Psoas muscle (tissue), 8 donors: ENCODE measurements around the gene PIEZO1. TPM values are rescaled to one million over a fixed set of nuclear protein-coding genes. Genes with fewer than 3 reads are reported as not detected.

ENCODE experiments used
- ATAC-seq, 4 donors: fragments of 200-7000 bp; cut with Tn5 transposase; one replicate each; pipeline ENCODE4 v1.9.1; 2020; ENCODE audit warnings: moderate library complexity in 3 of 4, mild to moderate bottlenecking in 2 of 4
- DNase-seq, 2 donors: peaks; one replicate each; pipeline ENCODE4 v3.0.0-alpha.2; 2020
- H3K27ac ChIP-seq: fragments of 200-600 bp; one replicate; pipeline ENCODE4 v1.8.0; 2022
- H3K27me3 ChIP-seq, 3 donors: fragments of 200-600 bp in 1 of 3; one replicate each; pipeline versions ENCODE4 v1.6.1 to v1.8.0; 2013 to 2022; ENCODE audit warnings: low read length in 2 of 3, mild to moderate bottlenecking in 2 of 3, moderate library complexity in 1 of 3; ENCODE audit not compliant: insufficient read depth in 3 of 3
- H3K36me3 ChIP-seq, 2 donors: fragments of 200-600 bp in 1 of 2; one replicate each; pipeline versions ENCODE4 v1.6.1 to v1.8.0; 2013 to 2022; ENCODE audit warnings: low read depth in 1 of 2, mild to moderate bottlenecking in 1 of 2, moderate library complexity in 1 of 2; ENCODE audit not compliant: insufficient read depth in 1 of 2
- H3K4me1 ChIP-seq: fragments of 200-600 bp; one replicate; pipeline ENCODE4 v1.8.0; 2022
- H3K4me3 ChIP-seq: fragments of 200-600 bp; one replicate; pipeline ENCODE4 v1.8.0; 2022; ENCODE audit warnings: mild to moderate bottlenecking
- H3K9me3 ChIP-seq: fragments of 200-600 bp; one replicate; pipeline ENCODE4 v1.8.0; 2022
- WGBS, 3 donors: extraction: QIAGEN DNeasy Blood & Tissue Kit; methylation state at CpG; one replicate each; pipeline versions ENCODE4 v1.1.6 to v1.1.7; 2013; 5-methylcytosine and 5-hydroxymethylcytosine counted together
- intact Hi-C, 2 donors: fragments of 100-400 bp; cut with DNase I; formaldehyde crosslinking; loops; one replicate each; pipeline versions ENCODE4 v1.11.0 to v1.14.2; 2022
- long read RNA-seq, 2 donors: library from polyadenylated mRNA; unstranded; transcript quantifications; one replicate each; pipeline ENCODE4 v2.0.0, GENCODE V29; 2021
- polyA plus RNA-seq, 3 donors: library from polyadenylated mRNA; stranded (reverse); fragments of 200-250 nt; gene quantifications; one replicate each; pipeline ENCODE4 v1.2.3, GENCODE V29; 2013
- total RNA-seq, 4 donors: library from RNA; stranded (reverse); fragmentation: NEBNext Ultra II Directional in 2 of 4; extraction: Animal tissue kit (Norgen Biotek cat#: 25700) in 2 of 4; gene quantifications; one replicate each; pipeline versions ENCODE4 v1.2.1 to v1.2.4, GENCODE V29; 2021 to 2023
- TF ChIP-seq, protein P1 (sequence below): fragments of 200-600 bp; IDR thresholded peaks from one replicate; pipeline ENCODE4 v1.8.0; 2022; ENCODE audit warnings: antibody characterized with exemption
- donor health status: healthy with polysubstance abuse.
- donor health status: DM: no; HTN: no; CAD: no; lungs with moderate emphysema.
- donor health status: Bipolar disorder and iron deficiency.
- donor health status: healthy.
- donor health status: DM: yes; HTN: yes; CAD: no.
- donor health status: DM: no; HTN: no; CAD: no.
- donor health status: DM: no; HTN: no; CAD: no.
- donor health status: DM: yes; HTN: yes; CAD: no.

The PIEZO1 gene, protein sequence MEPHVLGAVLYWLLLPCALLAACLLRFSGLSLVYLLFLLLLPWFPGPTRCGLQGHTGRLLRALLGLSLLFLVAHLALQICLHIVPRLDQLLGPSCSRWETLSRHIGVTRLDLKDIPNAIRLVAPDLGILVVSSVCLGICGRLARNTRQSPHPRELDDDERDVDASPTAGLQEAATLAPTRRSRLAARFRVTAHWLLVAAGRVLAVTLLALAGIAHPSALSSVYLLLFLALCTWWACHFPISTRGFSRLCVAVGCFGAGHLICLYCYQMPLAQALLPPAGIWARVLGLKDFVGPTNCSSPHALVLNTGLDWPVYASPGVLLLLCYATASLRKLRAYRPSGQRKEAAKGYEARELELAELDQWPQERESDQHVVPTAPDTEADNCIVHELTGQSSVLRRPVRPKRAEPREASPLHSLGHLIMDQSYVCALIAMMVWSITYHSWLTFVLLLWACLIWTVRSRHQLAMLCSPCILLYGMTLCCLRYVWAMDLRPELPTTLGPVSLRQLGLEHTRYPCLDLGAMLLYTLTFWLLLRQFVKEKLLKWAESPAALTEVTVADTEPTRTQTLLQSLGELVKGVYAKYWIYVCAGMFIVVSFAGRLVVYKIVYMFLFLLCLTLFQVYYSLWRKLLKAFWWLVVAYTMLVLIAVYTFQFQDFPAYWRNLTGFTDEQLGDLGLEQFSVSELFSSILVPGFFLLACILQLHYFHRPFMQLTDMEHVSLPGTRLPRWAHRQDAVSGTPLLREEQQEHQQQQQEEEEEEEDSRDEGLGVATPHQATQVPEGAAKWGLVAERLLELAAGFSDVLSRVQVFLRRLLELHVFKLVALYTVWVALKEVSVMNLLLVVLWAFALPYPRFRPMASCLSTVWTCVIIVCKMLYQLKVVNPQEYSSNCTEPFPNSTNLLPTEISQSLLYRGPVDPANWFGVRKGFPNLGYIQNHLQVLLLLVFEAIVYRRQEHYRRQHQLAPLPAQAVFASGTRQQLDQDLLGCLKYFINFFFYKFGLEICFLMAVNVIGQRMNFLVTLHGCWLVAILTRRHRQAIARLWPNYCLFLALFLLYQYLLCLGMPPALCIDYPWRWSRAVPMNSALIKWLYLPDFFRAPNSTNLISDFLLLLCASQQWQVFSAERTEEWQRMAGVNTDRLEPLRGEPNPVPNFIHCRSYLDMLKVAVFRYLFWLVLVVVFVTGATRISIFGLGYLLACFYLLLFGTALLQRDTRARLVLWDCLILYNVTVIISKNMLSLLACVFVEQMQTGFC (N-terminal part only)
- total RNA-seq (10 to 100 TPM in 2 of 4 donors, 1 to 10 TPM in 2; 8.8 to 12.6 (median 10.9) TPM), polyA plus RNA-seq (10 to 100 TPM in 2 of 3 donors, 1 to 10 TPM in 1; 7.2 to 26.8 (median 10.2) TPM)
- long read RNA-seq, donor 1, partial matches to known transcripts, result 5 of 6 reads
- long read RNA-seq, donor 1, other reads (novel, unspliced or antisense), result 1 of 6 reads
- long read RNA-seq, donor 2, partial matches to known transcripts, result 7 of 13 reads
- long read RNA-seq, donor 2, other reads (novel, unspliced or antisense), result 4 of 13 reads

DNA sequence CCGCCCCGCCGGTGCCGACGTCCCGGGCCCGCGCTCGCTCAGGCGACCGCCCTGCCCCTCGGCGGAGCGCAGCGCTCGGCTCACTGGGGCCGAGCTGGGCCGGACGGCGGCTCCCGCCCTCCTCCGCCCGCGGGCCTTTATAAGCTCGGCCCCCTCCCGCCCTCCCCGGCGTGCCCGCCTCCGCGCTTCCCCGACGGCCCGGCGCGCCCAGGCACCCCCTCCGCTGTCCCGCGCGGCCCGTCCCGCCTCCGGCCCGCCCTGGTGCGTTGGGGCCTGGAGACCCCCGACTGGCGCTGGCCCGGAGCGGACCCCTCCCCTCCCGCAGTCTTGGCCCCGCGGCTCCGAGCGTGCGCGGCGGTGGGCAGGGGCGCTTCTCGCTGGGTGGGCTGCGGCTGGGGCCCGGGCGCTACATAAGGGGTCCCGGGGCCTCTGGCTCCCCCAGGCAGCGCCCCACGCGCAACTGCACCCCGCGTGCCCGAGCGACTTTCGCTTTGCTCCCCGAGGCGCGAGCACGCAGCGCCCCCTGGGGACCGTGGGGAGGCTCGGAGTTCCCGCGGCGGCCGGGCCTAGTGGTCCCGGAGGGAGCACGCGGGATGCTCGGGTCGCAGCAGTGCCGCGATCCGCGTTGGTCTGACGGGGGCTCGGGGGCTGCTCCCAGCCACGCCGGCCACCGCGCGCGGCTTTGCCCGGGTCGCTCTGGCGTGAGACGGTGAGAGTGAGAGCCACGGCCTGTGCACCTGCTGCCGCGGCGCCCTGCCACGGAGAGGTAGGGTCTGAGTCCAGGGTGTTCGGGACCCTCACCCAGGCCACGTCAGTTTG is at the start of gene PIEZO1:
Gene PIEZO1 (minus strand): TSS at position 115 of the 819 bp plus-strand sequence. CDS start 256 bp downstream, outside the sequence.
- ATAC-seq (peak; percentile 55 to 67 (median 57)), DNase-seq (peak; percentile 81 to 83)
- H3K27me3 ChIP-seq, result peaks cover 0 to 40% (median 12%) of the 10 kb centered on the region in 3 donors
- 3 to 7% (median 5%) methylated on average over 35 to 110 of the region's 110 CpGs for WGBS, 3 donors
- H3K36me3 ChIP-seq, result no peaks in the 10 kb centered on the region
- intact Hi-C loops, result loop anchor here (2.0 to 5.0 kb wide), 2 partner anchors 43 to 49 kb away; no protein-coding TSS in a partner anchor
- TF ChIP-seq, protein P1, sequence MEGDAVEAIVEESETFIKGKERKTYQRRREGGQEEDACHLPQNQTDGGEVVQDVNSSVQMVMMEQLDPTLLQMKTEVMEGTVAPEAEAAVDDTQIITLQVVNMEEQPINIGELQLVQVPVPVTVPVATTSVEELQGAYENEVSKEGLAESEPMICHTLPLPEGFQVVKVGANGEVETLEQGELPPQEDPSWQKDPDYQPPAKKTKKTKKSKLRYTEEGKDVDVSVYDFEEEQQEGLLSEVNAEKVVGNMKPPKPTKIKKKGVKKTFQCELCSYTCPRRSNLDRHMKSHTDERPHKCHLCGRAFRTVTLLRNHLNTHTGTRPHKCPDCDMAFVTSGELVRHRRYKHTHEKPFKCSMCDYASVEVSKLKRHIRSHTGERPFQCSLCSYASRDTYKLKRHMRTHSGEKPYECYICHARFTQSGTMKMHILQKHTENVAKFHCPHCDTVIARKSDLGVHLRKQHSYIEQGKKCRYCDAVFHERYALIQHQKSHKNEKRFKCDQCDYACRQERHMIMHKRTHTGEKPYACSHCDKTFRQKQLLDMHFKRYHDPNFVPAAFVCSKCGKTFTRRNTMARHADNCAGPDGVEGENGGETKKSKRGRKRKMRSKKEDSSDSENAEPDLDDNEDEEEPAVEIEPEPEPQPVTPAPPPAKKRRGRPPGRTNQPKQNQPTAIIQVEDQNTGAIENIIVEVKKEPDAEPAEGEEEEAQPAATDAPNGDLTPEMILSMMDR, result peak; percentile 64
- peaks cover 7% of the 10 kb centered on the region for H3K4me1 ChIP-seq
- H3K4me3 ChIP-seq, result peak within 1 kb of the TSS; percentile 74
- no peaks in the 10 kb centered on the region for H3K9me3 ChIP-seq
- peak within 1 kb of the TSS; percentile 61 for H3K27ac ChIP-seq

DNA sequence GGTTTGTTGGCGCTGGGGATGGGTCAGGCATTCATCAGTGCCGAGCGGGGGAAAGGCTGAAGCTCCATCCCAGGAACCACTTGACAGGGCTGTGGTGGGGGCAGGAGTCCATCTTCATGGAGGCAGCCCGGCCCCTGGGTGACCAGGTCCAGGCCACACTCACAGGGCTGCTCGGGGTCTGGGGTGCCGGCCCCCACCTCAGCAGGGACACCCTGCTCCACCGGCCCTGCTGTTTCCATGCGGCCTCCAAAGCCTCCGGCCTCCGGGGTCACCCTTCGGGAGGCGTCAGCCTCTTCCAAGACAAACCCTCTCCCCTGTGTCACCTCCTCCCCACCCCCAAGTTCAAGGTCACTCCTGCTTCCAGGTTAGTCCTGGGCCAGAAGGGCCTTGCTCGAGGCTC is 49.6 kb upstream of the PIEZO1 start:
- intact Hi-C loops, result no loop called here

DNA sequence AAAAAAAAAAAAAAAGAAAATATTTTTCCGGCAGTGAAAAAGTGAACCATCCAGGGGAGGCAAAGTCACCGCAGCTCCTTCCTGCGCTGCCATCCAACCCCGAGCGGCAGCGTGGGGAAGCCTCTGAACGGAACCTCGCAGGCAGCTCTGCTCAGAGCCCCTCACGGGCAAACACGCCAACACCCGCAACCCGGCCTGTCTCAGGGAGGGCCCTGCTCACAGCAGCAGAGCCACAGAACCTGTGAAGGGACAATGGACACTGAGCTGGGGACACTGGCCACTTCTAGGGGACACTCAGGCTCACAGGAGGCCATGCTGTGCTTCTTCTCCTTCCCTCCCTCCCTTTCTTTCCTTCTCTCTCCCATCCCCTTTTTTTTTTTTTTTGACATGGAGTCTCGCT is 48.1 kb upstream of the PIEZO1 start:
- H3K27ac ChIP-seq, result no peak overlapping the region
- H3K4me1 ChIP-seq, result no peaks in the 10 kb centered on the region
- no peaks in the 10 kb centered on the region for H3K27me3 ChIP-seq
- no peak overlapping the region for H3K4me3 ChIP-seq
- ATAC-seq (no peak), DNase-seq (no peak)
- intact Hi-C loops, result no loop called here
- peaks cover 0 to 14% of the 10 kb centered on the region in 2 donors for H3K36me3 ChIP-seq
- H3K9me3 ChIP-seq, result no peaks in the 10 kb centered on the region
- TF ChIP-seq, protein P1, result no peak
- WGBS, 3 donors, result 94 to 96% (median 94%) methylated on average over 12 to 13 of the region's 13 CpGs

More for the DNA sequence above, 49.6 kb upstream of the PIEZO1 start:
- no peak overlapping the region for H3K27ac ChIP-seq
- TF ChIP-seq, protein P1, result no peak
- H3K27me3 ChIP-seq, result no peaks in the 10 kb centered on the region
- peaks cover 0 to 12% of the 10 kb centered on the region in 2 donors for H3K36me3 ChIP-seq
- H3K4me1 ChIP-seq, result no peaks in the 10 kb centered on the region
- DNase-seq (no peak), ATAC-seq (no peak)
- WGBS, 3 donors, result 94 to 95% (median 95%) methylated on average over 10 to 13 of the region's 13 CpGs
- H3K9me3 ChIP-seq, result no peaks in the 10 kb centered on the region
- H3K4me3 ChIP-seq, result no peak overlapping the region
